C1 segment of cervical spinal cord (tissue), 14 donors: ENCODE results near the gene CCL27.

Source experiments
- DNase-seq, 14 donors: peaks; one replicate each; lab custom pipeline; 2025; lab: John Stamatoyannopoulos, UW

The CCL27 gene

GRCh38 chr9:34662526-34663302 is at the start of gene CCL27:
Gene CCL27, minus strand, starts transcription at chr9:34662657. Its CDS starts 24 bp downstream, at chr9:34662633.
- DNase-seq: no peak

DNA sequence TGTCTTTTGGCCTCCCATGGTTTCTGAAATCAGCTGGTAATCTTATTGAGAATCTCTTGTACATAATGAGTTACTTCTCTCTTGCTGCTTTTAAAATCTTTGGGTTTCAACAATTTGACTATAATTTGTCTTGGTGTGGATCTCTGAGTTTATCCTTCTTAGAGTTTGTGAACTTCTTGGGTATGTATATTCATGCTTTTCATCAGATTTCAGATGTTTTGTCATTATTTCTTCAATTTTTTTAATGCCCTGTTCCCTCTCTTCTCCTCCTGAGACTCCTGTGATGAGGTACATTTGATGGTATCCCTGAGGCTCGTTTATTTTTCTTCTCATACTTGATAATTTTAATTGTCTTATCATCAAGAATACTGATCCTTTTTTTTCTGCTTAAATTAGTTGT is 49.7 kb upstream of the CCL27 start:
- no peak for DNase-seq

GRCh38 chr9:34710023-34710422 is 47.6 kb upstream of the CCL27 start, which contains the start of gene CCL21:
Gene CCL21, minus strand, starts transcription at chr9:34710136. Its CDS starts 70 bp downstream, at chr9:34710066.
- no peak for DNase-seq

DNA sequence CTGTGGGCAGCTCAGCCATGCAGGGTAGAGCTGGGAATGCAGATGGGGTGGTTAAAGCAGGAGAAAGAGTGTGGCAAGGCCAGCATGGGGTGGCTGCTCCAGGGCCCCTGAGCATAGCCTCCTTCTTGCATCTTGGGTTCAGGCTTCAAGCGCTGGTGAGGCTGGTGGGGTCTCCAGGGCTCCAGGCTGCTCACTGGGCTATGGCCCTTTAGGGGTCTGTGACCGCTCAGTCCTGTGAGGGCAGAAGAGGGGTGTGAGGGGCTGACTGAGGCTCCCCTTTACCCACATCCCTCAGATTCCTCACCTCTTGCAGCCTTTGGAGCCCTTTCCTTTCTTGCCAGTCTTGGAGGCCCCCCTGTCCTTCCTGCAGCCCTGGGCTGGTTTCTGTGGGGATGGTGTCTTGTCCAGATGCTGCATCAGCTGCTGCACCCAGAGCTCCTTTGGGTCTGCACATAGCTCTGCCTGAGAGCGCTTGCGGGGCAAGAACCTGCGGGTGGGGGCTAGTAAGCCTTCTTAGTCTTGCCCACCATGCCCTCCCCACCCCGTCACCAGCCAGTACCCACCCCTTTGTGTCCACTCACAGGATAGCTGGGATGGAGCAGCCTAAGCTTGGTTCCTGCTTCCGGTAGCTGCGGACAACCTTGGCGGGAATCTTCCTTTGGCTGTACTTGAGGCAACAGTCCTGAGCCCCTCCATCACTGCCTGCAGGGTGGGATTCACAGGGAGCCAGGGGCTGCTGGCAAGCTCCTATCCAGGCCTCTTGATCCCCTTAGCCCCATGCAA is 46.9 kb upstream of the CCL27 start:
- DNase-seq: no peak

DNA sequence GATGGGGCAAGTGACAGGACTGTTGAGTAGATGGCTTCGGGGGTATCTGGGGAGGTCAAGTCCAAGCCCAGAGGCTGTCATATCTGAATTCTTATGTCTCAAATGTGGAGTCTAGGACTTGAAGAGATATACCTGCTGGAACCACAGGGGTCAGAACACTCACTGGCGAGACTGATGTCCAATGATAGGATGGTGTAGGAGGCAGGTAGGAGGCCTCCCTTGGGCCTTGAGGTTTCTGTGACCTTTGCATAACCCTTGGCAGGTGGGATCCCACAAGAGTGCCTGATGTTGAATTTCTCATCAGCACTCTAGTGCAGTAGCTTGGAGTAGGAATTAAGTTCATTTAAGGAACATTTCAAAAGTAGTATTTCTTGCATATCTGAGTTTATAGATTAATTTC is 44.7 kb upstream of the CCL27 start:
- DNase-seq: no peak

GRCh38 chr9:34701769-34702736 is 39.6 kb upstream of the CCL27 start:
- peak in 13 of 14 donors; percentile 2 to 78 (median 67) for DNase-seq

- DNase-seq: peak in 12 of 14 donors; percentile 3 to 72 (median 35)
These were observed 38.7 kb upstream of the CCL27 start for GRCh38 chr9:34701023-34701768.

GRCh38 chr9:34694811-34695210 is 32.4 kb upstream of the CCL27 start:
- no peak for DNase-seq

- no peak for DNase-seq
These were observed 31.1 kb upstream of the CCL27 start for GRCh38 chr9:34693560-34693959.

- DNase-seq: no peak
These were observed 29.5 kb upstream of the CCL27 start for GRCh38 chr9:34691936-34692315.

DNA sequence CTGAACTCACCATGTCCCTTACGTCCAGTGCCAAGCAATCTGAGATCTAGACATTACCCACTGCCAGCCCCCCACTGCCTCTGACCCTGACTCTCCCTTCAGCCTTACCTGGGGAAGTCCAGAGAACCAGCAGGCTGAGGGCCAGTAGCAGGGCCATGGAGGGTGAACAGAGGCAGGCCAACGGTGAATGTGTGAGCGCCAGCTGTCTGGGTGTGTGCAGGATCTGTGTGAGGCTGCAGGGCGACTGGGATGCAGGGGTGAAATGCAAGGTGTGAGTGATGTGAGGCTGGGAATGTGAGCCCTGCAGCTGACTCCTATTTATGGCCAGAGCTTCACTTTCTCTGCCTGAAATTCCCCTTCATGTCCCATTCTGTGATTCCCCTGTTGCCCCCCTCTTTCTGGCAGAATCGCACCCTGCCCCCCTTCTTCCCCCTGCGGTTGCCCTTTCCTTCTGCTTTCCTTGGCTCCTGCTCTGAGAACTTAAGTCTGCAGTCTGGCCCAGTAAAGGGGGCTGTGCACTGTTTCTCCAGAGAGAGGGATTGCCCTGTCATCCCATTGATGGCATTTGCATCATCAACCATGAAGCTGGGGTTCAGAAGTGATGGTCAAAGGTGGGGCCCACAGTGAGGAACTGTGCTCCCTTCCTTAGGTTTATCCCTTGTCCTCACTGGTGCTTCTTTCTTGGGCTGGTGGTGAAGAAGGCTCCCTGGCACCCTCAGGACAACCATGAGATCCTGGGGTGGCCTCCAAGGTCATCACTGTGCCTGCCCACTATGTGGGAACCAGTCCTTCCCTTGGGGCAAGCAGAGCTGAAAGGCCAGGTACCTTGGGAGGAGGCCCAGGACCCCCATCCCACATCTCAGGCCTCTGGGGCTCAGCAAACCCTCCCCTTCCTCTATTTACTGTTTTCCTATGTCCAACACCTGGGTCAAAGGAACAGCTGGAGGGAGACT is 28.8 kb upstream of the CCL27 start, which contains the start of gene CCL19:
Gene CCL19 (minus strand): TSS at position 294 of the 953 bp plus-strand sequence. CDS start 137 bp downstream, at position 157.
- DNase-seq: peak in 2 of 14 donors; percentile 6 to 11

GRCh38 chr9:34689512-34689911 is 27.1 kb upstream of the CCL27 start:
- DNase-seq: no peak

- no peak for DNase-seq
These were observed 26.6 kb upstream of the CCL27 start for GRCh38 chr9:34689116-34689470.

DNA sequence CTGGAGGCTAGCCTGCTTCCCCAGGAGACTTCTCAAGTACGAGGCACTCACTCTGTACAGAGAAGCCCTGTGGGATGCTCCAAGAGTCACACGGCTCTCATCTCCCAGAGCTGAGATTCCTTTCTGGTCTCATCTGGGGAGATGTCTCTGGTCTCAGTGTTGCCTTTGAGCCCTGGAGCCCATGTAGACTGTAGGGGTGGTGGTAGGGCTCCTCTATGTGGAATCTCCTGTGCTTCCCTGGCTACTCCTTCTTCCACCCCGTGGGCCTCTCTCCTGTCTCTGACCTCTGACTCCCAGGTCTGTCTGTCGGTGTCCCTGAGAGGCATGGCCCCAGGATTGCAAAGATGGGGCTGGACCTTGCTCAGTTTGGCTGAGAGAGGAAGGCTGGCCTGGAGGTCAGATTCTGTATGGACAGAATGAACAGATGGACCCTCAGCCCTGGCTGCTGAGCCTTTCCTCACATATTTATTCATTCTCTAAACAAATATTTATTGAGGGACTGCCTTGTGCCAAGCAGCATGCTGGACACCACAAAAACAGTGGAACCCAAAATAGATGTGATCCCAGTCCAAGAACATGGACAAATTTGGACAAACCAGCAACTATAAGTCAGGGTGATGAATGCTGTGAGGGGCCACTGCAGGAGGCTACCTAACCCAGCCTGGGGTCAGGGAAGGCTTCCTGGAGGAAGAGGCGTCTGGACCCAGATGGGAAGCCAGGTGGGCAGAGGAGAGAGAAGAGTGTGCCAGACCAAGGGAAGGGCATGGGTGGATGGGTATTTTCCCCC is 26.1 kb upstream of the CCL27 start:
- DNase-seq: no peak

- DNase-seq: no peak
These were observed 25.0 kb upstream of the CCL27 start for GRCh38 chr9:34687276-34688030.

DNA sequence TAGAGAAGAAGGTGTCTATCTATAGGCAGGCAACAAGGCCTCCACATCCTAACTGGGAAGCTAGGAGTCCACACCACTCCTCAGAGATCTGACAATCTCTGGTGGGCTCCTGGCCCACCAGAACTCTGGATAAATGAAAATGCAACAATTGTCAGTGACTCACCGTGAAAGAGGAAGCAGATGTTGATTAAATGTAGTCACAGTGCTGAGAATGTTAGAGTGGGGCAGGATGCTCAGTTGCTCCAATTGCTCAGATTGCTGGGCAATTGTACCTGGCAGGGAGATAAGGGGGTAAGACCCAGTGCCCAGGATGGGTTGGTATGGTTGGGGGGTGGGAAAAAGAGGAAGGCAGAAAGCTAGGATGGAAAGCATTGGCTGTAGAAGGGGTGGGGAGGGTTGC is 24.3 kb upstream of the CCL27 start:
- DNase-seq: no peak

DNA sequence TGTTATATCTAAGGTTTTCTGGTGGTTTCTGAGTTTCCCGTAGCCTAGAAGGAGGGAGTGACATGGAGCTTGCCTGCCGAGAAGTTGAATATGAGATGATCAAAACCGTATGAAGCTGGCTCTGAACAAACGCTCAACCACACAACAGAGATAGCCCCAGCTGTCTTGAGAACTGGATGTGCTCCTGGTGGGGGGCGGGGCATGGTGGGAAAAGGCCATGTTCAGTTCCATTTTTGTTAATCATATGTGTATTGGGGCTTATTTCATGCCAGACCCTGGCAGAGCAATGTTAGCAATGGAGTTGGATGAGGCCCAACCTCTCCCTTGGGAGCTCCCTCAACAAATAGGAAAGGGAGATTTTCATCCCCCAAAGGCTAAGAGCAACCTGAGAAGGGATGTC is 23.8 kb upstream of the CCL27 start:
- no peak for DNase-seq

DNA sequence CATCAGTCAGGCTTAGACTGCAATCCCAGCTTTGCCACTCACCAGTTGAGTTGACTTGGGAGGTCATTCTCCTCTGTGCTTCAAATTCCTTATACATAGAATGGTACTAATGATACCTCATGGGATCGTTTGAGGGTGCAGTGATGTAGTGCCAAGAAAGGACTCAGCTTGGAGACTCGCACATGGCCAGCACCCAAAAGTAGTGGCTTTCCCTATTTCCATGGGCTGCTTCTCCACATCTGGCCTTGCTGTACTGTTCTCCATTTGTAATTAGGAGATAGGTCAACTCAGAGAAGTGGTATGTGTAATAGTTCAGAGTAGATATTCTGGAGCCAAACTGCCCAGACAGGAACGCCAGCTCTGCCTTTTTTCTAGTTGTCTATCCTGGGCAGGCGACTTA is 23.1 kb upstream of the CCL27 start:
- no peak for DNase-seq
